ENCODE data around the gene GALNT18.

GALNT18 gene

GRCh38 chr11:11500744-11501487, 120.9 kb downstream of the GALNT18 start:
- no peak overlapping the region for H3K27ac ChIP-seq
- no peak for TF ChIP-seq ZFX (IDR thresholded peaks at IDR 0.05)
- no peak for TF ChIP-seq CTCF (conservative IDR thresholded peaks at IDR 0.05)

- TF ChIP-seq ZFX (IDR thresholded peaks at IDR 0.05) (no peak), CTCF (conservative IDR thresholded peaks at IDR 0.05) (no peak)
- no peak overlapping the region for H3K27ac ChIP-seq
Measured at GRCh38 chr11:11499300-11499699, 122.5 kb downstream of the GALNT18 start.

- H3K27ac ChIP-seq: no peak overlapping the region
- TF ChIP-seq CTCF (conservative IDR thresholded peaks at IDR 0.05) (no peak), ZFX (IDR thresholded peaks at IDR 0.05) (no peak)
Measured at GRCh38 chr11:11498195-11498594, 123.6 kb downstream of the GALNT18 start.

GRCh38 chr11:11496879-11497278, 124.9 kb downstream of the GALNT18 start:
- no peak for TF ChIP-seq CTCF (conservative IDR thresholded peaks at IDR 0.05)
- TF ChIP-seq ZFX (IDR thresholded peaks at IDR 0.05): no peak
- H3K27ac ChIP-seq: no peak overlapping the region

GRCh38 chr11:11494348-11494747, 127.5 kb downstream of the GALNT18 start:
- no peak for TF ChIP-seq ZFX (IDR thresholded peaks at IDR 0.05)
- no peak overlapping the region for H3K27ac ChIP-seq

- no peak for TF ChIP-seq CTCF (conservative IDR thresholded peaks at IDR 0.05)
- no peak for TF ChIP-seq ZFX (IDR thresholded peaks at IDR 0.05)
- no peak overlapping the region for H3K27ac ChIP-seq
Measured at GRCh38 chr11:11493698-11494097, 128.1 kb downstream of the GALNT18 start.

- TF ChIP-seq CTCF (conservative IDR thresholded peaks at IDR 0.05) (no peak), ZFX (IDR thresholded peaks at IDR 0.05) (no peak)
- H3K27ac ChIP-seq: no peak overlapping the region
Measured at GRCh38 chr11:11491589-11491988, 130.2 kb downstream of the GALNT18 start.

GRCh38 chr11:11491014-11491413, 130.8 kb downstream of the GALNT18 start:
- no peak overlapping the region for H3K27ac ChIP-seq
- TF ChIP-seq ZFX (IDR thresholded peaks at IDR 0.05): no peak
- no peak for TF ChIP-seq CTCF (conservative IDR thresholded peaks at IDR 0.05)
